Suprapubic skin (tissue), 4 donors: ENCODE data around the gene SPOCK1. TPM values are rescaled to one million over a fixed set of nuclear protein-coding genes. Genes with fewer than 3 reads are reported as not detected.

Source experiments
- DNase-seq, 2 donors: peaks; one replicate each; pipeline ENCODE4 v3.0.0-alpha.2; 2019; ENCODE audit warnings: low spot score in 2 of 2
- H3K27ac ChIP-seq: fragments of 200-600 bp; sonication (generic); one replicate; pipeline ENCODE4 v1.5.1; 2019
- H3K27me3 ChIP-seq: fragments of 200-600 bp; sonication (generic); one replicate; pipeline ENCODE4 v1.5.1; 2019
- H3K36me3 ChIP-seq: fragments of 200-600 bp; sonication (generic); one replicate; pipeline ENCODE4 v1.5.1; 2019
- H3K4me1 ChIP-seq: fragments of 200-600 bp; sonication (generic); one replicate; pipeline ENCODE4 v1.5.1; 2019
- H3K4me3 ChIP-seq: fragments of 200-600 bp; sonication (generic); one replicate; pipeline ENCODE4 v1.5.1; 2019; ENCODE audit warnings: mild to moderate bottlenecking
- H3K9me3 ChIP-seq: fragments of 200-600 bp; sonication (generic); one replicate; pipeline ENCODE4 v1.5.1; 2019
- CTCF ChIP-seq, 2 donors: fragments of 200-600 bp in 1 of 2; fragments of 450-650 bp in 1 of 2; sonication (generic) in 1 of 2; IDR thresholded peaks; one replicate each; pipeline ENCODE4 v1.5.1; 2016 to 2019; ENCODE audit warnings: antibody characterized with exemption in 2 of 2, mild to moderate bottlenecking in 1 of 2, moderate library complexity in 1 of 2
- EP300 ChIP-seq: sonication (generic); formaldehyde crosslinking; IDR thresholded peaks from one replicate; pipeline ENCODE4 v1.6.1; 2017; ENCODE audit warnings: antibody characterized with exemption
- POLR2A ChIP-seq, 2 donors: fragments of 450-650 bp; IDR thresholded peaks; one replicate each; pipeline ENCODE4 v1.6.1; 2017; ENCODE audit warnings: antibody characterized with exemption in 2 of 2, mild to moderate bottlenecking in 2 of 2, moderate library complexity in 2 of 2
- POLR2AphosphoS5 ChIP-seq, 3 donors: sonication (generic); formaldehyde crosslinking; IDR thresholded peaks; one replicate each; pipeline ENCODE4 v1.6.1; 2017; ENCODE audit warnings: antibody characterized with exemption in 3 of 3
- WGBS: methylation state at CpG from one replicate; pipeline ENCODE4 v1.1.5; 2018; 5-methylcytosine and 5-hydroxymethylcytosine counted together
- total RNA-seq, 4 donors: library from RNA; depleted of rRNA; stranded (reverse); fragments of >200 nt; gene quantifications; one replicate each; pipeline ENCODE4 v1.1.0, GENCODE V29; 2016

Gene SPOCK1
- total RNA-seq, 4 donors from 2014 or later, result 3.9 to 11.6 (median 5.4) TPM

GRCh38 chr5:137450759-137451158 is 48.4 kb downstream of the SPOCK1 start:
- Histone ChIP-seq H3K4me3 (no peak overlapping the region), H3K4me1 (no peaks in the 10 kb centered on the region), H3K27ac (no peak overlapping the region), H3K36me3 (no peaks in the 10 kb centered on the region), H3K27me3 (no peaks in the 10 kb centered on the region), H3K9me3 (no peaks in the 10 kb centered on the region)
- TF ChIP-seq CTCF (IDR thresholded peaks at IDR 0.05) (no peak), EP300 (no peak), POLR2AphosphoS5 (IDR thresholded peaks at IDR 0.05) (no peak), POLR2A (IDR thresholded peaks at IDR 0.05) (no peak)
- DNase-seq, result no peak
- WGBS, result 84% methylated on average over 3 of the region's 3 CpGs

- no peaks in the 10 kb centered on the region for H3K9me3 ChIP-seq
- no peak overlapping the region for H3K4me3 ChIP-seq
- DNase-seq, result no peak
- no peak for TF ChIP-seq POLR2A (IDR thresholded peaks at IDR 0.05)
- no peak for TF ChIP-seq CTCF (IDR thresholded peaks at IDR 0.05)
- no peak for TF ChIP-seq POLR2AphosphoS5 (IDR thresholded peaks at IDR 0.05)
- TF ChIP-seq EP300, result no peak
- H3K36me3 ChIP-seq, result no peaks in the 10 kb centered on the region
- no peak overlapping the region for H3K27ac ChIP-seq
- WGBS, result 67% methylated on average over 3 of the region's 3 CpGs
- H3K27me3 ChIP-seq, result no peaks in the 10 kb centered on the region
- no peaks in the 10 kb centered on the region for H3K4me1 ChIP-seq
Observed at GRCh38 chr5:137448868-137449267, 50.3 kb downstream of the SPOCK1 start.

- no peak for DNase-seq
- no peaks in the 10 kb centered on the region for H3K9me3 ChIP-seq
- H3K36me3 ChIP-seq, result no peaks in the 10 kb centered on the region
- H3K4me3 ChIP-seq, result no peak overlapping the region
- H3K27ac ChIP-seq, result no peak overlapping the region
- no peaks in the 10 kb centered on the region for H3K27me3 ChIP-seq
- TF ChIP-seq POLR2AphosphoS5 (IDR thresholded peaks at IDR 0.05) (no peak), EP300 (no peak), CTCF (IDR thresholded peaks at IDR 0.05) (no peak), POLR2A (IDR thresholded peaks at IDR 0.05) (no peak)
- no peaks in the 10 kb centered on the region for H3K4me1 ChIP-seq
- 54% methylated on average over 4 of the region's 4 CpGs for WGBS
Observed at GRCh38 chr5:137446615-137447014, 52.5 kb downstream of the SPOCK1 start.

GRCh38 chr5:137446151-137446550 is 53.0 kb downstream of the SPOCK1 start:
- Histone ChIP-seq H3K27me3 (no peaks in the 10 kb centered on the region), H3K27ac (no peak overlapping the region), H3K4me1 (no peaks in the 10 kb centered on the region), H3K4me3 (no peak overlapping the region), H3K36me3 (no peaks in the 10 kb centered on the region), H3K9me3 (no peaks in the 10 kb centered on the region)
- no peak for DNase-seq
- 64% methylated on average over 1 of the region's 1 CpG for WGBS
- TF ChIP-seq CTCF (IDR thresholded peaks at IDR 0.05) (no peak), POLR2AphosphoS5 (IDR thresholded peaks at IDR 0.05) (no peak), EP300 (no peak), POLR2A (IDR thresholded peaks at IDR 0.05) (no peak)

- H3K27me3 ChIP-seq, result no peaks in the 10 kb centered on the region
- no peak overlapping the region for H3K4me3 ChIP-seq
- 20% methylated on average over 1 of the region's 1 CpG for WGBS
- no peak for DNase-seq
- H3K4me1 ChIP-seq, result no peaks in the 10 kb centered on the region
- no peaks in the 10 kb centered on the region for H3K9me3 ChIP-seq
- H3K36me3 ChIP-seq, result no peaks in the 10 kb centered on the region
- H3K27ac ChIP-seq, result no peak overlapping the region
- TF ChIP-seq POLR2A (IDR thresholded peaks at IDR 0.05), result no peak
- TF ChIP-seq CTCF (IDR thresholded peaks at IDR 0.05), result no peak
- TF ChIP-seq EP300, result no peak
- TF ChIP-seq POLR2AphosphoS5 (IDR thresholded peaks at IDR 0.05), result no peak
Observed at GRCh38 chr5:137442660-137443059, 56.5 kb downstream of the SPOCK1 start.
